K562 (cell line): ENCODE data around the gene RAI14. TPM values are rescaled to one million over a fixed set of nuclear protein-coding genes. Genes with fewer than 3 reads are reported as not detected.

ENCODE experiments used
- ATAC-seq: fragments of 200-7000 bp; cut with Tn5 transposase; 3 replicates; pipeline ENCODE4 v1.9.1; 2020; ENCODE audit warnings: moderate library complexity
- BruUV-seq: library from RNA; stranded (reverse); fragments of 400-500 nt; replicated peaks from 2 replicates; lab custom pipeline; 2021; lab: Mats Ljungman, UMichigan
- CTCF ChIA-PET: fragments of 300-600 bp; formaldehyde crosslinking; extraction: SDS; loops from one replicate; lab custom pipeline; 2021; ENCODE audit warnings: low intra/inter-chr PET ratio; lab: Yijun Ruan, JAX
- POLR2A ChIA-PET: fragments of 300-600, 350-650 bp; sonication (Branson Sonifier 250); formaldehyde crosslinking; extraction: SDS; loops from one replicate; lab custom pipeline; 2021; ENCODE audit warnings: antibody characterized with exemption, inconsistent platforms; lab: Yijun Ruan, JAX
- DNase-seq, 4 experiments: peaks; one replicate each; pipeline versions ENCODE4 v3.0.0 to v3.0.0-alpha.2; 2011 to 2018; ENCODE audit warnings: low spot score in 3 of 4, mixed read lengths in 3 of 4; ENCODE audit errors: extremely low read depth in 1 of 4
- FAIRE-seq: peaks from 2 replicates; lab custom pipeline; 2011; peaks lifted over from hg19 to GRCh38; lab: Jason Lieb, UNC
- H2AFZ ChIP-seq: 2 replicates; pipeline ENCODE4 v1.6.0; 2011; ENCODE audit warnings: low read depth, low read length, control low read depth, inconsistent platforms
- H3K27ac ChIP-seq: fragments of 200-600 bp; 3 replicates; pipeline ENCODE4 v1.8.0; 2011; ENCODE audit warnings: low read depth, mild to moderate bottlenecking, control low read depth, inconsistent platforms, low read length, moderate library complexity, mixed read lengths; ENCODE audit errors: extremely low read depth
- H3K27me3 ChIP-seq, 2 experiments: fragments of 300-600 bp in 1 of 2; 2 replicates in 1 of 2; 3 replicates in 1 of 2; pipeline versions ENCODE4 v1.6.0 to v1.8.0; 2011; ENCODE audit warnings: inconsistent platforms in 2 of 2, low read length in 2 of 2, mild to moderate bottlenecking in 1 of 2, mixed read lengths in 1 of 2, moderate library complexity in 1 of 2; ENCODE audit not compliant: control insufficient read depth in 2 of 2, insufficient read depth in 2 of 2
- H3K36me3 ChIP-seq: fragments of 300-600 bp; 3 replicates; pipeline ENCODE4 v1.8.0; 2011; ENCODE audit warnings: mild to moderate bottlenecking, low read length, inconsistent platforms; ENCODE audit not compliant: control insufficient read depth, insufficient read depth
- H3K4me1 ChIP-seq, 2 experiments: fragments of 200-600 bp in 1 of 2; replicated peaks in 1 of 2; 2 replicates in 1 of 2; 3 replicates in 1 of 2; pipeline versions ENCODE4 v1.5.1 to v1.8.0; 2011; ENCODE audit warnings: inconsistent platforms in 2 of 2, low read length in 2 of 2, mild to moderate bottlenecking in 1 of 2, mixed read lengths in 1 of 2, moderate library complexity in 1 of 2; ENCODE audit not compliant: control insufficient read depth in 2 of 2, insufficient read depth in 2 of 2
- H3K4me2 ChIP-seq: 2 replicates; pipeline ENCODE4 v1.6.1; 2011; ENCODE audit warnings: low read length, control low read depth, inconsistent platforms, mixed read lengths; ENCODE audit not compliant: insufficient read depth
- H3K4me3 ChIP-seq: fragments of 200-600 bp; sonication (generic), shearing (Covaris generic); 2 replicates; pipeline ENCODE4 v1.5.1; 2016; ENCODE audit warnings: control low read depth, inconsistent platforms
- H3K79me2 ChIP-seq: fragments of 200-600 bp; 3 replicates; pipeline ENCODE4 v1.8.0; 2011; ENCODE audit warnings: low read length, inconsistent platforms; ENCODE audit not compliant: control insufficient read depth, insufficient read depth
- H3K9ac ChIP-seq, 2 experiments: 2 replicates each; pipeline versions ENCODE4 v1.6.0 to v1.6.1; 2011; ENCODE audit warnings: low read depth in 2 of 2, low read length in 2 of 2, control low read depth in 1 of 2, inconsistent platforms in 1 of 2, mild to moderate bottlenecking in 1 of 2, mixed read lengths in 1 of 2; ENCODE audit not compliant: insufficient read depth in 1 of 2
- H3K9me1 ChIP-seq: one replicate; pipeline ENCODE4 v1.6.0; 2011; ENCODE audit warnings: inconsistent platforms, mild to moderate bottlenecking, low read length, moderate library complexity; ENCODE audit not compliant: control insufficient read depth, insufficient read depth
- H3K9me3 ChIP-seq: replicated peaks from 2 replicates; pipeline ENCODE4 v1.5.1; 2011; ENCODE audit warnings: low read depth, low read length, inconsistent platforms; ENCODE audit not compliant: control insufficient read depth, insufficient read depth
- H4K20me1 ChIP-seq: replicated peaks from 2 replicates; pipeline ENCODE4 v1.6.1; 2011; ENCODE audit warnings: low read length, inconsistent platforms, mixed read lengths; ENCODE audit not compliant: control insufficient read depth, insufficient read depth
- ARHGAP35 ChIP-seq: fragments of 450-650 bp; IDR thresholded peaks from 2 replicates; pipeline ENCODE4 v1.6.1; 2018; ENCODE audit not compliant: partially characterized antibody
- ESRRA ChIP-seq: fragments of 450-650 bp; IDR thresholded peaks from 2 replicates; pipeline ENCODE4 v1.6.1; 2014; ENCODE audit warnings: low read depth, mild to moderate bottlenecking, moderate library complexity, borderline replicate concordance
- GATAD2B ChIP-seq: fragments of 450-650 bp; IDR thresholded peaks from 2 replicates; pipeline ENCODE4 v1.6.1; 2017; ENCODE audit warnings: mild to moderate bottlenecking, borderline replicate concordance
- KLF16 ChIP-seq: IDR thresholded peaks from 2 replicates; pipeline ENCODE4 v1.6.1; 2016; ENCODE audit warnings: antibody characterized with exemption
- LCOR ChIP-seq: sonication (generic); formaldehyde crosslinking; IDR thresholded peaks from 2 replicates; pipeline ENCODE4 v1.8.0; 2022; ENCODE audit warnings: mild to moderate bottlenecking, missing genetic modification reagents
- NCOA4 ChIP-seq: fragments of 450-650 bp; IDR thresholded peaks from 2 replicates; pipeline ENCODE4 v1.6.1; 2018; ENCODE audit warnings: mild to moderate bottlenecking; ENCODE audit not compliant: partially characterized antibody
- PHF8 ChIP-seq: fragments of 200-600 bp; sonication (generic); IDR thresholded peaks from 2 replicates; pipeline ENCODE4 v1.6.1; 2012; ENCODE audit warnings: mixed run types, mild to moderate bottlenecking, inconsistent platforms, low read length, moderate library complexity, borderline replicate concordance
- SMAD3 ChIP-seq: fragments of 450-650 bp; formaldehyde crosslinking; conservative IDR thresholded peaks from 2 replicates; pipeline ENCODE4 v1.4.0; 2020; ENCODE audit warnings: mild to moderate bottlenecking
- TCF7 ChIP-seq: sonication (generic); IDR thresholded peaks from 2 replicates; pipeline ENCODE4 v1.6.1; 2016; ENCODE audit warnings: antibody characterized with exemption, borderline replicate concordance
- ZNF274 ChIP-seq: IDR thresholded peaks from 2 replicates; pipeline ENCODE4 v1.6.1; 2011; ENCODE audit warnings: low read depth, mild to moderate bottlenecking, low read length, moderate library complexity, borderline replicate concordance
- ZNF282 ChIP-seq: sonication (generic); formaldehyde crosslinking; IDR thresholded peaks from 2 replicates; pipeline ENCODE4 v1.8.1; 2023; ENCODE audit warnings: missing genetic modification reagents
- ZNF311 ChIP-seq: fragments of 250-450 bp; sonication (Bioruptor Pico); IDR thresholded peaks from 2 replicates; pipeline ENCODE4 v1.4.0; 2020; ENCODE audit warnings: mild to moderate bottlenecking, moderate library complexity
- ZNF778 ChIP-seq: fragments of 450-650 bp; formaldehyde crosslinking; IDR thresholded peaks from 2 replicates; pipeline ENCODE4 v1.4.0; 2020; ENCODE audit warnings: mild to moderate bottlenecking, moderate library complexity
- WGBS: fragments of 100-300 bp; shearing (Covaris generic); methylation state at CpG from one replicate; pipeline ENCODE4 v1.1.6; 2016; ENCODE audit warnings: low coverage, mixed read lengths; ENCODE audit not compliant: insufficient coverage; ENCODE audit errors: missing lambda C conversion rate; 5-methylcytosine and 5-hydroxymethylcytosine counted together
- in situ Hi-C: fragments of 300-500 bp; cut with MboI; formaldehyde crosslinking; loops from 4 replicates; pipeline ENCODE4 v1.15.0; 2018; ENCODE audit warnings: inconsistent platforms, mixed read lengths
- intact Hi-C: fragments of 100-400 bp; cut with micrococcal nuclease; formaldehyde crosslinking; loops from 2 replicates; pipeline ENCODE4 v1.14.2; 2022
- polyA plus RNA-seq, 8 experiments: library from polyadenylated mRNA; depleted of rRNA in 4 of 8; stranded (reverse) in 5 of 8; unstranded in 3 of 8; fragments of >200 nt; fragmentation: Nextera tagmentation in 2 of 8; fragmentation: Illumina TruSeq in 1 of 8; extraction: Ambion mirVana in 2 of 8; extraction: Trizol in 1 of 8; gene quantifications; 2 replicates each; pipeline versions ENCODE4 v1.2.1 to v1.2.3, GENCODE V29; 2011 to 2014; ENCODE audit warnings: inconsistent platforms in 1 of 8, missing spikeins in 1 of 8
- total RNA-seq, 7 experiments: library from RNA; depleted of rRNA in 6 of 7; stranded (reverse); fragments of >200 nt in 6 of 7; fragmentation: Illumina TruSeq in 2 of 7; extraction: Trizol in 2 of 7; gene quantifications; 2 replicates each; pipeline versions ENCODE4 v1.2.1 to v1.2.3, GENCODE V29; 2011 to 2021; ENCODE audit warnings: low replicate concordance in 1 of 7
- TF ChIP-seq, protein P1 (sequence below): fragments of 250-450 bp; sonication (Bioruptor Pico); IDR thresholded peaks from 2 replicates; pipeline ENCODE4 v1.9.0; 2021; ENCODE audit warnings: mild to moderate bottlenecking, inconsistent platforms
- TF ChIP-seq, protein P2 (sequence below): fragments of 250-450 bp; sonication (Bioruptor Pico); IDR thresholded peaks from 2 replicates; pipeline ENCODE4 v1.4.0; 2020; ENCODE audit warnings: mild to moderate bottlenecking

The RAI14 gene
- total and polyA plus RNA-seq, 9 of the 15 experiments (the other 6 are each of a cell fraction or from before 2014, with no cell fraction given) = 11.3 to 82.5 (median 34.8) TPM

DNA sequence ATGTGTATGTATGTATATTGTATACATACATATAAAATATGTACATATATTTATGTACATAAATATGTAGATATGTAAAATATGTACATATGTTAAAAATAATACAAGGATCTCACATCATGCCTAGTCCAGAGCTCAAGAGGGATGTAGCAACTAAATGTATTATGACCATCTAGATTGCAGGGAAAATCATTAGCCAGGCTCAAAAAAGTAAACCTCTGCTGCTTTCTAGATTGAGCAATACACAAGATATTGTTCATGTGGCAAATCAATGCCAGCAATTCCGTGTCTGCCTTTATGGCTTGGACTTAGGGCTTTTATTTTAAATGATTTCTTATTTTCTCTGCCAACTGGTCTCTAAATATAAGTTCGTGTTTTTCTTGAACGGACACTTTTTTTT is 65.2 kb downstream of the RAI14 start:
- H3K9ac ChIP-seq = no peak overlapping the region
- POLR2A ChIA-PET = no interaction called here
- intact Hi-C loops (no loop called here), in situ Hi-C loops (no loop called here)
- no peaks in the 10 kb centered on the region for H4K20me1 ChIP-seq
- no peak overlapping the region for H2AFZ ChIP-seq
- H3K79me2 ChIP-seq = no peaks in the 10 kb centered on the region
- H3K4me1 ChIP-seq = no peaks in the 10 kb centered on the region
- DNase-seq (no peak), ATAC-seq (no peak), FAIRE-seq (no peak)
- no peaks in the 10 kb centered on the region for H3K36me3 ChIP-seq
- WGBS = 58% methylated on average over 3 of the region's 3 CpGs
- BruUV-seq = no TSS peak
- H3K4me3 ChIP-seq = no peak overlapping the region
- no peaks in the 10 kb centered on the region for H3K9me1 ChIP-seq
- H3K9me3 ChIP-seq = no peaks in the 10 kb centered on the region
- no peak overlapping the region for H3K4me2 ChIP-seq
- TF ChIP-seq ZNF311 (CRISPR knock-in tag) = no peak
- no peak for TF ChIP-seq ZNF282 (CRISPR knock-in tag)
- TF ChIP-seq ESRRA = no peak
- no peak for TF ChIP-seq GATAD2B
- H3K27me3 ChIP-seq = no peaks in the 10 kb centered on the region
- CTCF ChIA-PET = no interaction called here
- H3K27ac ChIP-seq = no peak overlapping the region

DNA sequence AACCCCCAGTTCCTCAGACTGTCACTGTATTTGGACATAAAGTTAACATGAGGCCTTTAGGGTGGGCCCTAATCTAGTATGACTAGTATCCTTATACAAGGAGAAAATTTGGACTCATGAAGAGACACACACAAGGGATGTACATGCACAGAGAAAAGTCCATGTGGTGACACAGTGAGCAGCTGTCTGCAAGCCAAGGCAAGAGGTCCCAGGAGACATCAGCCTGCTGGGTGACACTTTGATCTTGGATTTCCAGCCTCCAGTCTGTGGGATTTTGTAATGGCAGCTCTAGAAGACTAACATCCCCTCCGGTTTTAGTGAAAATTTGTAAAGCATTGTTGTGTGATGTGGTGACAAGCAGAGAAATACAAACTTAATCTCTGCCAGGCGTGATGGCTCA is 66.1 kb downstream of the RAI14 start:
- CTCF ChIA-PET = no interaction called here
- no peak overlapping the region for H3K27ac ChIP-seq
- H3K27me3 ChIP-seq = no peaks in the 10 kb centered on the region
- H2AFZ ChIP-seq = no peak overlapping the region
- no peak overlapping the region for H3K4me3 ChIP-seq
- 62% methylated on average over 2 of the region's 2 CpGs for WGBS
- no peak overlapping the region for H3K9ac ChIP-seq
- in situ Hi-C loops (no loop called here), intact Hi-C loops (no loop called here)
- POLR2A ChIA-PET = no interaction called here
- FAIRE-seq (no peak), ATAC-seq (no peak), DNase-seq (no peak)
- H3K36me3 ChIP-seq = no peaks in the 10 kb centered on the region
- no peak overlapping the region for H3K4me2 ChIP-seq
- no peaks in the 10 kb centered on the region for H4K20me1 ChIP-seq
- no peaks in the 10 kb centered on the region for H3K9me1 ChIP-seq
- no TSS peak for BruUV-seq
- H3K79me2 ChIP-seq = no peaks in the 10 kb centered on the region
- no peaks in the 10 kb centered on the region for H3K9me3 ChIP-seq
- H3K4me1 ChIP-seq = no peaks in the 10 kb centered on the region
- no peak for TF ChIP-seq LCOR
- TF ChIP-seq ZNF778 = no peak
- TF ChIP-seq, protein P1, sequence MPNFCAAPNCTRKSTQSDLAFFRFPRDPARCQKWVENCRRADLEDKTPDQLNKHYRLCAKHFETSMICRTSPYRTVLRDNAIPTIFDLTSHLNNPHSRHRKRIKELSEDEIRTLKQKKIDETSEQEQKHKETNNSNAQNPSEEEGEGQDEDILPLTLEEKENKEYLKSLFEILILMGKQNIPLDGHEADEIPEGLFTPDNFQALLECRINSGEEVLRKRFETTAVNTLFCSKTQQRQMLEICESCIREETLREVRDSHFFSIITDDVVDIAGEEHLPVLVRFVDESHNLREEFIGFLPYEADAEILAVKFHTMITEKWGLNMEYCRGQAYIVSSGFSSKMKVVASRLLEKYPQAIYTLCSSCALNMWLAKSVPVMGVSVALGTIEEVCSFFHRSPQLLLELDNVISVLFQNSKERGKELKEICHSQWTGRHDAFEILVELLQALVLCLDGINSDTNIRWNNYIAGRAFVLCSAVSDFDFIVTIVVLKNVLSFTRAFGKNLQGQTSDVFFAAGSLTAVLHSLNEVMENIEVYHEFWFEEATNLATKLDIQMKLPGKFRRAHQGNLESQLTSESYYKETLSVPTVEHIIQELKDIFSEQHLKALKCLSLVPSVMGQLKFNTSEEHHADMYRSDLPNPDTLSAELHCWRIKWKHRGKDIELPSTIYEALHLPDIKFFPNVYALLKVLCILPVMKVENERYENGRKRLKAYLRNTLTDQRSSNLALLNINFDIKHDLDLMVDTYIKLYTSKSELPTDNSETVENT (CRISPR knock-in tag) = no peak
- no peak for TF ChIP-seq PHF8
- TF ChIP-seq, protein P2, sequence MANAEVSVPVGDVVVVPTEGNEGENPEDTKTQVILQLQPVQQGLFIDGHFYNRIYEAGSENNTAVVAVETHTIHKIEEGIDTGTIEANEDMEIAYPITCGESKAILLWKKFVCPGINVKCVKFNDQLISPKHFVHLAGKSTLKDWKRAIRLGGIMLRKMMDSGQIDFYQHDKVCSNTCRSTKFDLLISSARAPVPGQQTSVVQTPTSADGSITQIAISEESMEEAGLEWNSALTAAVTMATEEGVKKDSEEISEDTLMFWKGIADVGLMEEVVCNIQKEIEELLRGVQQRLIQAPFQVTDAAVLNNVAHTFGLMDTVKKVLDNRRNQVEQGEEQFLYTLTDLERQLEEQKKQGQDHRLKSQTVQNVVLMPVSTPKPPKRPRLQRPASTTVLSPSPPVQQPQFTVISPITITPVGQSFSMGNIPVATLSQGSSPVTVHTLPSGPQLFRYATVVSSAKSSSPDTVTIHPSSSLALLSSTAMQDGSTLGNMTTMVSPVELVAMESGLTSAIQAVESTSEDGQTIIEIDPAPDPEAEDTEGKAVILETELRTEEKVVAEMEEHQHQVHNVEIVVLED (CRISPR knock-in tag) = no peak
- no peak for TF ChIP-seq ARHGAP35
- no peak for TF ChIP-seq NCOA4
- TF ChIP-seq KLF16 = no peak
- TF ChIP-seq TCF7 = no peak
- no peak for TF ChIP-seq SMAD3 (CRISPR knock-in tag)
- no peak for TF ChIP-seq ZNF274
